ENCODE data around the gene SCRN3. TPM values are rescaled to one million over a fixed set of nuclear protein-coding genes. Genes with fewer than 3 reads are reported as not detected.

SCRN3 gene
- polyA plus RNA-seq, 3 donors, result 6.5 to 11.2 (median 7.2) TPM

GRCh38 chr2:174350593-174351181 is 44.8 kb upstream of the SCRN3 start:
- no peak overlapping the region for H3K4me3 ChIP-seq (replicated peaks in 1 of 3; ENCODE audit: low read depth in 2 of 3, low read length in 3 of 3)
- H3K36me3 ChIP-seq (replicated peaks in 1 of 2; ENCODE audit: control insufficient read depth in 1 of 2, insufficient read depth in 2 of 2, low read length in 2 of 2), result peaks cover 36 to 62% of the 10 kb centered on the region in 2 donors

DNA sequence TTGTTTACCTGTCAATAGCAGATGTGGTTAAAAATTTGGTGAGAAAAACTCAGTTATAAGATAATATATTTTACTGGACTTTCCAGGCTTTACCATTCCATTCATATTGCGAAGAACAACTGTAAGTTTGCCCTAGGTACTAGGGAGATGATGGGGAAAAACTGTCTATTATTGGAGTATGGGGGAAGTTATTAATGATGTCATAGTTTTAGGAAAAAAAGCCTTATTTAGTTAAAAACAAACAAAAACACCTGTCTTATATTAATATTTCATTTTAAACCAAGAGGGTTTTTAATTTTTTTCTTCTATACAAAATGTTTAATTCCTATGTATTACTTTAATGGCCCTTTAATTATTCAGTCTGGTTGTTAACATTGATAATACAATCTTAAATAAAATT is 42.5 kb upstream of the SCRN3 start:
- no peak overlapping the region for H3K27ac Mint-ChIP-seq
- Histone ChIP-seq H2AFZ (ENCODE audit: insufficient read depth, low read depth, low read length, poor library complexity, severe bottlenecking) (no peak overlapping the region), H3K9me3 (replicated peaks in 1 of 2; ENCODE audit: control insufficient read depth in 1 of 2, insufficient read depth in 1 of 2, low read length in 2 of 2) (no peaks in the 10 kb centered on the region), H3K36me3 (replicated peaks in 1 of 2; ENCODE audit: control insufficient read depth in 1 of 2, insufficient read depth in 2 of 2, low read length in 2 of 2) (peaks cover 37 to 64% of the 10 kb centered on the region in 2 donors), H3K27me3 (ENCODE audit: control insufficient read depth in 2 of 2, insufficient read depth in 2 of 2, low read length in 2 of 2) (no peaks in the 10 kb centered on the region), H3K4me1 (ENCODE audit: control insufficient read depth in 1 of 2, insufficient read depth in 2 of 2, low read length in 2 of 2) (no peaks in the 10 kb centered on the region), H3K4me2 (replicated peaks; ENCODE audit: extremely low read depth, low read length, poor library complexity, severe bottlenecking) (no peak overlapping the region), H3K9ac (ENCODE audit: insufficient read depth, low read length, poor library complexity, severe bottlenecking) (no peak overlapping the region), H3K27ac (ENCODE audit: low read depth in 1 of 2, low read length in 2 of 2) (no peak overlapping the region), H3K79me2 (ENCODE audit: insufficient read depth, low read length) (no peaks in the 10 kb centered on the region), H4K20me1 (ENCODE audit: insufficient read depth, low read length) (peaks cover 32% of the 10 kb centered on the region), H3K4me3 (replicated peaks in 1 of 3; ENCODE audit: low read depth in 2 of 3, low read length in 3 of 3) (no peak overlapping the region)
- intact Hi-C loops (cut with micrococcal nuclease), result no loop called here
- peaks cover 0 to 2% (median 0%) of the 10 kb centered on the region in 7 donors for H3K9me3 Mint-ChIP-seq
- peaks cover 0 to 4% (median 2%) of the 10 kb centered on the region in 3 donors for H3K27me3 Mint-ChIP-seq (ENCODE audit: low read depth in 3 of 3)
- no CpG with 5 or more reads among the region's 1 CpG for WGBS (ENCODE audit: insufficient coverage)
- H3K36me3 Mint-ChIP-seq, result peaks cover 42 to 53% of the 10 kb centered on the region in 2 donors
- no peak for DNase-seq
- H3K4me1 Mint-ChIP-seq, result no peaks in the 10 kb centered on the region
- no peak overlapping the region for H3K4me3 Mint-ChIP-seq
- TF ChIP-seq CTCF (IDR thresholded peaks at IDR 0.05), result no peak

More at GRCh38 chr2:174350593-174351181, 44.8 kb upstream of the SCRN3 start:
- H3K9me3 Mint-ChIP-seq, result peaks cover 0 to 2% (median 0%) of the 10 kb centered on the region in 7 donors
- Histone ChIP-seq H2AFZ (ENCODE audit: insufficient read depth, low read depth, low read length, poor library complexity, severe bottlenecking) (no peak overlapping the region), H4K20me1 (ENCODE audit: insufficient read depth, low read length) (peaks cover 24% of the 10 kb centered on the region), H3K9me3 (replicated peaks in 1 of 2; ENCODE audit: control insufficient read depth in 1 of 2, insufficient read depth in 1 of 2, low read length in 2 of 2) (no peaks in the 10 kb centered on the region), H3K4me2 (replicated peaks; ENCODE audit: extremely low read depth, low read length, poor library complexity, severe bottlenecking) (no peak overlapping the region), H3K9ac (ENCODE audit: insufficient read depth, low read length, poor library complexity, severe bottlenecking) (no peak overlapping the region), H3K27me3 (ENCODE audit: control insufficient read depth in 2 of 2, insufficient read depth in 2 of 2, low read length in 2 of 2) (peaks cover 3 to 8% of the 10 kb centered on the region in 2 donors), H3K4me1 (ENCODE audit: control insufficient read depth in 1 of 2, insufficient read depth in 2 of 2, low read length in 2 of 2) (no peaks in the 10 kb centered on the region), H3K79me2 (ENCODE audit: insufficient read depth, low read length) (no peaks in the 10 kb centered on the region), H3K27ac (ENCODE audit: low read depth in 1 of 2, low read length in 2 of 2) (no peak overlapping the region)
- H3K36me3 Mint-ChIP-seq, result peaks cover 49 to 59% of the 10 kb centered on the region in 2 donors
- no peak for TF ChIP-seq CTCF (IDR thresholded peaks at IDR 0.05)
- peaks cover 6 to 11% (median 10%) of the 10 kb centered on the region in 3 donors for H3K27me3 Mint-ChIP-seq (ENCODE audit: low read depth in 3 of 3)
- no peak overlapping the region for H3K4me3 Mint-ChIP-seq
- no CpG with 5 or more reads among the region's 2 CpGs for WGBS (ENCODE audit: insufficient coverage)
- no peak for DNase-seq
- no peak overlapping the region for H3K27ac Mint-ChIP-seq
- intact Hi-C loops (cut with micrococcal nuclease), result no loop called here
- H3K4me1 Mint-ChIP-seq, result no peaks in the 10 kb centered on the region

All from CD14-positive monocyte (primary cell).